HG02571 (cell line): Measurements from ENCODE around the gene GJB3.
"Not testable (repeated sequence)": the region's sequence is repeated elsewhere in the genome, so short reads cannot be mapped to it uniquely, and the experiment has no call there.

Experiments used
- ATAC-seq: cut with Tn5 transposase; IDR thresholded peaks from one replicate; pipeline ENCODE4 v1.9.1; 2021; ENCODE audit warnings: mild to moderate bottlenecking, moderate library complexity; ENCODE audit not compliant: unreplicated experiment

GJB3 gene

GRCh38 chr1:34785231-34785874, 4.3 kb downstream of the GJB3 start:
- no peak for ATAC-seq

GRCh38 chr1:34785875-34786470, 5.0 kb downstream of the GJB3 start:
- ATAC-seq, result no peak

GRCh38 chr1:34786521-34787325, 5.7 kb downstream of the GJB3 start:
- ATAC-seq, result no peak

- ATAC-seq, result no peak
Observed at GRCh38 chr1:34787461-34788420, 6.7 kb downstream of the GJB3 start.

- no peak for ATAC-seq
Observed at GRCh38 chr1:34790985-34791384, 10.0 kb downstream of the GJB3 start.

GRCh38 chr1:34792424-34792823, 11.4 kb downstream of the GJB3 start:
- ATAC-seq, result no peak

- no peak for ATAC-seq
Observed at GRCh38 chr1:34792868-34793727, 12.1 kb downstream of the GJB3 start, which contains the start of gene GJA4. GJA4 (plus strand) TSS chr1:34792999; CDS start chr1:34794214, 1,215 bp downstream.

GRCh38 chr1:34794001-34794789, 13.2 kb downstream of the GJB3 start:
- no peak for ATAC-seq

- ATAC-seq, result no peak
Observed at GRCh38 chr1:34794790-34795180, 13.8 kb downstream of the GJB3 start.

- no peak for ATAC-seq
Observed at GRCh38 chr1:34795916-34796315, 14.9 kb downstream of the GJB3 start.

GRCh38 chr1:34796990-34797389, 16.0 kb downstream of the GJB3 start:
- ATAC-seq, result no peak

- no peak for ATAC-seq
Observed at GRCh38 chr1:34800214-34800613, 19.2 kb downstream of the GJB3 start.

GRCh38 chr1:34803770-34804169, 22.8 kb downstream of the GJB3 start:
- ATAC-seq, result no peak

- ATAC-seq, result no peak
Observed at GRCh38 chr1:34806396-34806795, 25.4 kb downstream of the GJB3 start.

GRCh38 chr1:34808051-34808810, 27.2 kb downstream of the GJB3 start:
- no peak for ATAC-seq

- ATAC-seq, result not testable (repeated sequence)
Observed at GRCh38 chr1:34810781-34811180, 29.8 kb downstream of the GJB3 start.

- ATAC-seq, result no peak
Observed at GRCh38 chr1:34816332-34816731, 35.3 kb downstream of the GJB3 start.

- no peak for ATAC-seq
Observed at GRCh38 chr1:34816778-34817177, 35.8 kb downstream of the GJB3 start.
